ENCODE data around the gene IRGC. TPM values are rescaled to one million over a fixed set of nuclear protein-coding genes. Genes with fewer than 3 reads are reported as not detected.

Gene IRGC
- total RNA-seq, 4 donors from 2014 or later, result not detected

- WGBS, 2 donors, result 6 to 7% methylated on average over 10 to 12 of the region's 16 CpGs
- H3K4me3 ChIP-seq, result no peak overlapping the region
- no peaks in the 10 kb centered on the region for H3K9me3 ChIP-seq
- H3K4me1 ChIP-seq, result peaks cover 17 to 45% (median 29%) of the 10 kb centered on the region in 3 donors
- DNase-seq, result no peak
- no peaks in the 10 kb centered on the region for H3K27me3 ChIP-seq
- TF ChIP-seq POLR2A (IDR thresholded peaks at IDR 0.05), result peak in 1 of 4 donors; percentile 42
- TF ChIP-seq, protein P1, sequence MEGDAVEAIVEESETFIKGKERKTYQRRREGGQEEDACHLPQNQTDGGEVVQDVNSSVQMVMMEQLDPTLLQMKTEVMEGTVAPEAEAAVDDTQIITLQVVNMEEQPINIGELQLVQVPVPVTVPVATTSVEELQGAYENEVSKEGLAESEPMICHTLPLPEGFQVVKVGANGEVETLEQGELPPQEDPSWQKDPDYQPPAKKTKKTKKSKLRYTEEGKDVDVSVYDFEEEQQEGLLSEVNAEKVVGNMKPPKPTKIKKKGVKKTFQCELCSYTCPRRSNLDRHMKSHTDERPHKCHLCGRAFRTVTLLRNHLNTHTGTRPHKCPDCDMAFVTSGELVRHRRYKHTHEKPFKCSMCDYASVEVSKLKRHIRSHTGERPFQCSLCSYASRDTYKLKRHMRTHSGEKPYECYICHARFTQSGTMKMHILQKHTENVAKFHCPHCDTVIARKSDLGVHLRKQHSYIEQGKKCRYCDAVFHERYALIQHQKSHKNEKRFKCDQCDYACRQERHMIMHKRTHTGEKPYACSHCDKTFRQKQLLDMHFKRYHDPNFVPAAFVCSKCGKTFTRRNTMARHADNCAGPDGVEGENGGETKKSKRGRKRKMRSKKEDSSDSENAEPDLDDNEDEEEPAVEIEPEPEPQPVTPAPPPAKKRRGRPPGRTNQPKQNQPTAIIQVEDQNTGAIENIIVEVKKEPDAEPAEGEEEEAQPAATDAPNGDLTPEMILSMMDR (IDR thresholded peaks at IDR 0.05), result no peak
- no peaks in the 10 kb centered on the region for H3K36me3 ChIP-seq
- H3K27ac ChIP-seq, result peak overlapping the region; percentile 64 to 89 (median 77)
- intact Hi-C loops (cut with DNase I), result no loop called here
Observed at GRCh38 chr19:43765109-43765876, 49.4 kb downstream of the IRGC start.

- no peak for TF ChIP-seq POLR2A (IDR thresholded peaks at IDR 0.05)
- TF ChIP-seq, protein P1 (IDR thresholded peaks at IDR 0.05), result no peak
- DNase-seq, result no peak
- intact Hi-C loops (cut with DNase I), result no loop called here
- H3K4me1 ChIP-seq, result peaks cover 17 to 43% (median 29%) of the 10 kb centered on the region in 3 donors
- H3K9me3 ChIP-seq, result no peaks in the 10 kb centered on the region
- no peaks in the 10 kb centered on the region for H3K27me3 ChIP-seq
- no peak overlapping the region for H3K4me3 ChIP-seq
- no peaks in the 10 kb centered on the region for H3K36me3 ChIP-seq
- peak overlapping the region; percentile 11 to 89 (median 77) for H3K27ac ChIP-seq
- 65 to 83% methylated on average over 2 to 3 of the region's 4 CpGs for WGBS, 2 donors
Observed at GRCh38 chr19:43766755-43767043, 50.8 kb downstream of the IRGC start.

DNA sequence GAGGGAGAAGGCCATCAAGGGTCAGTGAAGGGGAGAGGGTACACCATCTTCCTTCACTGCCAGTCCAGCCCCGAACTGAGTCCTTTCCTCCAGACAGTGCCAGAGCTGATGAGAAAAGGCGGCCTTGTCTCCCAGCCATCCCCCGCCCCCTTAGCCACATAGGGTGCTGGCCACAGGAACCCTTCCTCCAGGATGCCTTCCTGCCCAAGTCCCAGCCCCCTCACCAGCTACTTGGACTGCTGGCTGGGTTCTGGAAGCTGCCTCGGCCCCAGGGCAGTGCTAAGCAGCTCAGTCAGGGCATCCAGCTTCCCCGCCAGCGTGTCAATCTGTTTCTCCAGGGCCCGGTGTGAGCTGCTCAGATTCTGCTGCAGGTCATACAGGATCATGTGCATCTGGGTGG, 51.4 kb downstream of the IRGC start:
- H3K27ac ChIP-seq, result peak overlapping the region in 1 of 4 donors; percentile 89
- no peak for DNase-seq
- H3K9me3 ChIP-seq, result no peaks in the 10 kb centered on the region
- H3K27me3 ChIP-seq, result no peaks in the 10 kb centered on the region
- no peaks in the 10 kb centered on the region for H3K36me3 ChIP-seq
- H3K4me3 ChIP-seq, result no peak overlapping the region
- intact Hi-C loops (cut with DNase I), result no loop called here
- TF ChIP-seq, protein P1 (IDR thresholded peaks at IDR 0.05), result no peak
- TF ChIP-seq POLR2A (IDR thresholded peaks at IDR 0.05), result no peak
- WGBS, 2 donors, result 35 to 54% methylated on average over 4 to 7 of the region's 7 CpGs
- peaks cover 17 to 43% (median 29%) of the 10 kb centered on the region in 3 donors for H3K4me1 ChIP-seq

DNA sequence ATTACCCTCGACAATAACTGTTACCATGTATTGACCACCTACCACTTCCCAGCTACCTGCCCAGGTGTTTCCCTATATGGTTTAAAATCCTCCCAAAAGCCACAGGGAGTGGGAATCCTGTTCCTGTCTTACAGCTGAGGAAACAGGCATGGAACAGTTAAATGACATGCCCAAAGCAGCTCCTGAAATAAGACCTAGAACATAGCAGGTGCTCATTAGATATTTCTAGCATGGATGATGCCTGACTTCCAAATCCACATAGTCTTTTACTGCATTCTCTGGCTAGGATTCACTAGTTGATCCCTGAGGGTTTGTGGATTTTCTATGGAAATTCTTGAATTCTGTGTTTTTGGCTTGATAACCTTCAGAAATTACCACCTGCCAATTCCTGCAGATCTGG, 51.9 kb downstream of the IRGC start:
- TF ChIP-seq, protein P1 (IDR thresholded peaks at IDR 0.05), result no peak
- no peak for TF ChIP-seq POLR2A (IDR thresholded peaks at IDR 0.05)
- intact Hi-C loops (cut with DNase I), result no loop called here
- DNase-seq, result no peak
- H3K27me3 ChIP-seq, result no peaks in the 10 kb centered on the region
- 50 to 78% methylated on average over 1 of the region's 1 CpG for WGBS, 2 donors
- peak overlapping the region in 1 of 4 donors; percentile 89 for H3K27ac ChIP-seq
- no peaks in the 10 kb centered on the region for H3K36me3 ChIP-seq
- no peak overlapping the region for H3K4me3 ChIP-seq
- H3K4me1 ChIP-seq, result peaks cover 17 to 40% (median 29%) of the 10 kb centered on the region in 3 donors
- H3K9me3 ChIP-seq, result no peaks in the 10 kb centered on the region

DNA sequence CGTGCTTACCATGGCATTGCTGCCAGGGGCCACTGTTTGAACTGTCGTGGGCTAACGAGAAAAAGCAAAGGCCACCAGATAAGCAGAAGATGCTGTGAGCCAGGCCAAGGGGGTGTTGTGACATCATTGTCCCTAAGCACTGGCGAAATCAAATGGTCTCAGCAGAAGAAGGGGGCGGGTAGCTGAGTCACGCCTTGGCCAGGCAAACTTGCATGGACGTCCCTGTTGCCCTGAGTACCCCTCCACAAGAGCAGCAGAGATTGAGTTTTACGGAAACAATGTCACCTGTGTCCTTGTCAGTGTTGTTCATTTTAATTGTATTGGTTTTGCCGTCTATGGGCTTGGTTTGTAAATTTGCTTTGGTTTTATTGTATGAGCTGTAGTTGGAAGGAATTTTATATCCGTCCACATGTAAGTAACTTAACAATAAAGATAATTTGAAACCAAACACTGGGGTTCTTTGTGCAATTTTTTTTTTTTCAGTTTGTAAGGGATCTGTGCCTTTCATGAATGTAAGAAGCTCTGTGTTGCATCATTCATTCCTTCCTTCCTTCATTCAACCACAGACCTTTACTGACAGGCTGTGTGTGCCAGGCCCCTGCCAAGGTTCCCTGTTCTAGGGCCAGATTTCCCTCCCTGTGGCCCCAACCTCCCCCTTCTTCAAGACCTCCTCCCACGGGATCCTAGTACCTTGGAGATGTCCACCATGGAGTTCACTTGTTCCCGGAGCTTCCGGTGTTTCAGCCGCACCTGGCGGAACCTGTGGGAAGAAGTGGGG, 52.6 kb downstream of the IRGC start:
- Histone ChIP-seq H3K9me3 (no peaks in the 10 kb centered on the region), H3K4me3 (no peak overlapping the region), H3K27ac (no peak overlapping the region), H3K36me3 (no peaks in the 10 kb centered on the region), H3K4me1 (peaks cover 17 to 34% (median 25%) of the 10 kb centered on the region in 3 donors), H3K27me3 (no peaks in the 10 kb centered on the region)
- DNase-seq, result no peak
- WGBS, 2 donors, result 67 to 84% methylated on average over 11 to 12 of the region's 15 CpGs
- intact Hi-C loops (cut with DNase I), result no loop called here
- no peak for TF ChIP-seq POLR2A (IDR thresholded peaks at IDR 0.05)
- TF ChIP-seq, protein P1 (IDR thresholded peaks at IDR 0.05), result no peak

Measured in esophagus squamous epithelium (tissue), 5 donors.